GM21528 (cell line): Measurements from ENCODE around the gene PRR14.

ENCODE experiments used
- ATAC-seq: cut with Tn5 transposase; IDR thresholded peaks from one replicate; pipeline ENCODE4 v1.9.1; 2021; ENCODE audit warnings: mild to moderate bottlenecking, moderate library complexity; ENCODE audit not compliant: unreplicated experiment, low FRiP score

Gene PRR14

DNA sequence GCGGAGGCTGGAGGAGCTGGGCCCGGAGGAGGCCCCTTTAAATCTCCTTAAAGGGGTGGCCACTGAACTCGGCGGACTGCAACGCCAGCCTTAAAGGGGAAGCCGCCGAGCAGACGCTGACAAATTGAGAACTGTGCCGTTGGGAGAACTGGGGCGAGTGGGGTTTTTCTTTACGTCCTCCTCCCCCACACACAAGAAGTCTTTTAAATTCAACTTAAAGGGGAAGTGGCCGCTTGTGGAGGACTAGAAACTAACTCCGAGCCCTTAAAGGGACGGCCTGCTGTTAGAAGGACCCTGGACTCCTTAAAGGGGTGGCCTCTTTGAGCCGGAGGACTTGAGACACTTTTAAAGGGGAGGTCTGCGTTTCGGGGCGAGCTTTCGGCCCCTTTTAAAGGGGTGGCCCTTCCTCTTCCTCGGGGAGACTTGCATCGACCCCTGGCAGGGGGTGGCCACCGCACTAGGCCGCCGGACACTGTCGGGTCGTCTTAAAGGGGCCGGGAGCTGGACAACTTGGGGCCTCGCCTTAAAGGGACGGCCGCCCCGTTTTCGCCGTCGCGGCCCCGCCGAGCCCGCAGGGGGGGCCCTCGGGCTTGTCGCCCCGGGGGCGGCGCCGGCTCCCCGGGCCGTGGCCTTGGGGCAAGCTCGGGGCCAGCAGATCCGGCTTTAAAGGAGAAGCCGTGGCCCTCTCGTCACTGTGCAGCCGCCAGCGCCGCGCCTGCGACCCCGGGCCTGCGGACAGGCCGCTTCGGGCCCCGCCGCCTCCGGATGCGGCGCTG is 8.2 kb downstream of the PRR14 start:
- ATAC-seq, result peak; percentile 24

DNA sequence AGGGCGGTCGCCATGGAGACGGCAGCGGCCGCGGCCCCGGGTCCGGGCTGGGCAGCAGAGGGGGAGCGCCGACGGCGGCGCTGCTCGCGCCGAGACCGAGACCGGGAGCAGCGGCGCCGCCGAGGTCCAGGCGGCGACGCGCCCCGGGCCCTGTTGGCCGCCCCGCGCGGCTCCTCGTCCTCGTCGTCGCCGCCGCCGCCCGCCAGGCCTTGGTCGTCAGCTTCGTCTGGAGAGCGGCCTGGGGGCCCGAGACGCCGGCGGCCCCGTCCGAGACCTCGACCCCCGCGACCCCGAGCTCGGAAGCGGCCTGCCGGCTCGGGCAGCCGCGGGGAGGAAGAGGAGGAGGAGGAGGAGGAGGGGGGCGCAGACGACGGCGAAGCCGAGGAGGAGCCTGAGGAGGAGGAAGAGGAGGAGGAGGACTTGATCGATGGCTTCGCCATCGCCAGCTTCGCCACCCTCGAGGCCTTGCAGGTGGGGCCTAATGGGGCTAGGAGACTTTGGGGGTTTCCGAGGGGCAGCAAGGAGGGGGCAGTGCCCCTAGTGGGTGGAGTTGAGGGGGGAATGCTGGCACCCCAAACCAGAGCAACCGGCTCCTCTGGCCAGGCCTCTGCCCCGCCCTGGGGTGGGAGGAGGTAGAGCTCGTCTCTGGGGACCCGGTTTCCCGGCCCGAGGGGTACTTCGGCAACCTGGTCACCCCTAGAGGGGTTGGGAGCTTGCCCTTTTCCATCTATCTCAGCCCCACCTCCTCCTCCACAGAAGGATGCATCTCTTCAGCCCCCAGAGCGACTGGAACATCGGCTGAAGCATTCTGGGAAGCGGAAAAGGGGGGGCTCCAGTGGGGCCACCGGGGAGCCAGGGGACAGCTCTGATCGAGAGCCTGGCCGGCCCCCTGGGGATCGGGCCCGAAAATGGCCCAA is 9.0 kb downstream of the PRR14 start:
- no peak for ATAC-seq

DNA sequence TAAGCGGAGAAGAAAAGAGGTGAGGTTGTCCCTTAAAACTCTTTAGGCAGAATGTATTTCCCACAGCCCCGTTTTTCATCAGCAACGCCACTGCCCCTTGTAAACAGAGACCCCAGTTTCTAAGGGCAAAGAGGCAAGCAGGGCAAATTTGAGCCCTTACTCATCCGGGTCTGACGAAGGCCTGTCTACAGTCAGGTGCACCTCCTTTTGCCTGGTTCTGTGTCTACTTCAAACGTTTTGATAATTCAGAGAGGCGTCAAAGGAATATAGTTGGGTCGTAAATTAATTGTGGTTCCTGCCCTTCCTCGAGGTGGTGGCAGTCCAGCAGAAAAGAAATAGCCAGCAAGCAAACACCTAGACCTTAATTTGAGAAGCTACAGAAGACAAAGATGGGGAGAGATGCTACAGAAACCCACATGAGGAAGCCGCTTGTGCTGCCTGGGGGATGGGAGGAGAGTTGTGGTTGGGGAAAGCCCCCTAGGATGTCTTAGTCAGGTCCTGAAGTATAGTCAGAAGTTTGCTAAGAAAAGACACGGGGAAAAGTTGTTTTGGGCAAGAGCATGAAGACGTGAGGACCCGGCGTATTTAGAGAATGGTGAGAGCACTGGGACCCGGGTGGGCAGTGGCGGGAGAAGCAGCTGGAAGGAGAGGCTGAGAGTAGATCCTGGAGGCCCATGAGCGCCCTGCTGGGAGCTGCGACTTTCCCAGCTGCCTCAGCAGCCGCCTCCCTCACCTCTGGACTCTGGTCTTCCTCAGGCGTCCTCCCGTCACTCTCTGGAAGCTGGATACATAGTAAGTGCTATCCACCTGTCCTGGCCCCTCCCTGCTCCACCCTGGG is 9.9 kb downstream of the PRR14 start:
- ATAC-seq, result no peak

DNA sequence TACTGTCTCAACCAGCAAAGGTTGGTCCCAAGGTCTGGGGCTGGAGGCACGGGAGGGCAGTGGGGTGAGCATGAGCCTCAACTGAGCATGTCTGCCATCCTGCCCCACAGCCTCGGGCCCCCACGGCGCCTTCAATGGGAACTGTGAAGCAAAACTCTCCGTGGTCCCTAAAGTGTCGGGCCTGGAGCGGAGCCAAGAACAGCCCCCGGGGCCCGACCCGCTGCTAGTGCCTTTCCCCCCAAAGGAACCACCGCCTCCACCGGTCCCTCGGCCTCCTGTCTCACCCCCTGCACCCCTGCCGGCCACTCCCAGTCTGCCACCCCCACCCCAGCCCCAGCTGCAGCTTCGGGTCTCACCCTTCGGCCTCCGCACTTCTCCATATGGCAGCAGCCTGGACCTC is 11.7 kb downstream of the PRR14 start:
- ATAC-seq, result no peak

DNA sequence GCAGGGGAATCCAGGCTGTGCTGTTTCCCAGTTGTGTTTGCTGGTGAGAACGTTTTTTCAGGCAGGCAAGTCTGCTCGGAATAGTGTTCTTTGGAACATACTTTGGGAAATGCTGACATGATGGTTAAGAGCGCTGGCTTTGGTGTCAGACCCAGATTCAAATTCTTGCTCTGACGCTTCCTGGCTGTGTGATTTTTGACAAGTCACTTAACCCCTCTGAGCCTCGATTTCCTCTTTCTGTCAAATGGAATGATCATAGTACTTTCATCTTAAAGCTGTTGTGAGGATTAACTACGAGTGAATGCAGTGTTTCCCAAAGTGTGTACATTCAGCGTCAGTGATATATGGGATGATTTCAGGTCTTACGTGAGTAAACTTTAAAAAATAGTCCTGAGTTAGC is 12.3 kb downstream of the PRR14 start:
- no peak for ATAC-seq

DNA sequence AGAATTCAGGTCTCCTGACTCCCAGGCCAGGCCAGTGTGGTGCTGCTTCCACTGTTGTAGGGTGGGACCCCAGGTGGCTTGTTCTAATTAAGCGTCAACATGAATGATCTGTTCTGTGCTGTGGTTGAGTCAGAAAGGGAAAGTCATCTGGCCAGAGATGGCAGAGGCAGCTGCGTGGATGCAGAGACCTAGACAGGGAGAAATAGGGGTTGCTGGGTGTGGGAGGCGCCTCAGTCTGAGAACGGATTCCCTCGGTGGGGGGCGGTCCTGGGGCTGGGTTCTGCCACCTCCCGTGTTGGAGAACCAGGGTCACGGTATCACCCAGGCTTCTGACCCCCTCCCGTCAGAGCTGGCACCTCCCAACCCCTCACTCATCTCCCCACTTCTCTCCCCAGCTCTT is 13.1 kb downstream of the PRR14 start:
- no peak for ATAC-seq

DNA sequence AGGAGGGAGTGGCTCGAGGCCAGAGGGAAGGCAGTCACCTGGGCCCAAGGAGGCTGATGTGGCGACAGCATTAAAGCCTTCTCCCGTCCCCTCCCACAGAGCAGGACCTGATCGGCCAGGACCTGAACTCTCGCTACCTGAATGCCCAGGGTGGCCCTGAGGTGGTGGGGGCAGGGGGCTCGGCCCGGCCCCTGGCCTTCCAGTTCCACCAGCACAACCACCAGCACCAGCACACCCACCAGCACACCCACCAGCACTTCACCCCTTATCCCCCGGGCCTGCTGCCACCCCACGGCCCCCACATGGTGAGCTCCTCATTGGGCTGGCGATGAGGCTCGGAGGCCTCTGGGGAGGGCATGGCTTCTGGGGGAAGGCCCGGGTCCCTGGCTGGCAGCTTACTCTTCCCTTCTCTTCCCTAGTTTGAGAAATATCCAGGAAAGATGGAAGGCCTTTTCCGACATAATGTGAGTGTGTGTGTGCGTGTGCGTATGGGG is 13.9 kb downstream of the PRR14 start:
- no peak for ATAC-seq

DNA sequence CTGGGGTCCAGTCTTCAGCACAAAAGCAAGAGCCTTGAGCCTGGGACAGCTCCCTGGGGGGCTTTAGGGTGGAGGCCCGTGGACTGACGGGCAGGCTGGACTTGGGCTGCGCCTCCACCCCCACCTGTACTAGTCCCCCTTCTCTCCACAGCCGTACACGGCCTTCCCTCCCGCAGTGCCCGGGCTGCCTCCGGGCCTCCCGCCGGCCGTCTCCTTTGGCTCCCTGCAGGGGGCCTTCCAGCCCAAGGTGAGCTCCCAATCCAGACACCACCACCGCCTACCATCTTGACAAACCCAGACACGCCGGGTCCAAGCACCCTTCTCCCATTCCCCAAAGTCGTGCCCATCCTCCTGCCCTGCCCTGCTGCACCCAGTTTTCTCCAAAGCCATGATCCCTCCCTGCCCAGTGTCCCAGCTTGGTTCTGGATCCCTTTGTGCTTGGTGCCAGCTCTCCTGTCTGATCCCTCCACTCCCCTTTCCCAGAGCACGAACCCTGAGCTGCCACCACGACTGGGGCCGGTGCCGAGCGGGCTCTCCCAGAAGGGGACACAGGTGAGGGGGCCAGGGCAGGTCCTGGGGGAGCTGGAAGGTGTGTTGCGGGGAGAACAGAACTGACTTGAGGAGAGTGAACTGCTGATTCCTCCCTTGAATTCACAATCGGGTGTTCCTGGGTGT is 14.5 kb downstream of the PRR14 start:
- no peak for ATAC-seq

DNA sequence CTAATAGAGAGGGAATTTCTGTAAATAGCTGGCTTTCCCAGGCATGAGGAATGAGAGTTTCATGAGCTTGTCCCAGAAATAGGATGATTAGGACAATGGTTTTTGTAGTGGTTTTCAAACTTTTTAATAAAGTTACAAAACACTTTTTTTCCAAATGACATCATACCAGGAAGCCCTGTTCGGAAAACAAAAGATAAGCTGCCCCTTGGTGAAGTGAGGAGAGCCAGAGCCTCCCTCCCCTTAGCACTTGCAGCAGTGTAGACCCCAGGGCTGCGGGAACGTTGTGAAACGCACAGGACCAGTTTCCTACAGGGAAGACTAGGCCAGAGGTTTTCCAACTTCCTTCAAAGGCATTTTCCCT is 15.1 kb downstream of the PRR14 start:
- ATAC-seq, result no peak

DNA sequence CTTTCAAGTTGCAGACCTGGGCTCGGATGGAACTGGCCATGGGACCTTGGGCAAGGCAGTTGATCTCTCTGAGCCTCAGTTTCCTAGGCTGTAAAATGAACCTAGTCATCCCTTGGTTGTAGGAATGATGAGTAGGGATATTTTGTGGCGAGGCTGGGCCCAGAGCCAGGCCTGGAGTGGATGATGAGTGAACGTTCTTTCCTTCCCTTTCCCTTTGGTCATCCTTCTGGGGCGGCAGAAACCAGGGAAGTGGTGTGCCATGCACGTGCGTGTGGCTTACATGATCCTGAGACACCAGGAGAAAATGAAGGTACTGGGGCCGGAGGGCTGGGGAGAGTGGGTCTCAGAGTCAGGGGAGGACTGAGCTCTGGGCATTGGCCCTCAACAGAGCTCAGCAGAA is 15.9 kb downstream of the PRR14 start:
- ATAC-seq, result no peak

DNA sequence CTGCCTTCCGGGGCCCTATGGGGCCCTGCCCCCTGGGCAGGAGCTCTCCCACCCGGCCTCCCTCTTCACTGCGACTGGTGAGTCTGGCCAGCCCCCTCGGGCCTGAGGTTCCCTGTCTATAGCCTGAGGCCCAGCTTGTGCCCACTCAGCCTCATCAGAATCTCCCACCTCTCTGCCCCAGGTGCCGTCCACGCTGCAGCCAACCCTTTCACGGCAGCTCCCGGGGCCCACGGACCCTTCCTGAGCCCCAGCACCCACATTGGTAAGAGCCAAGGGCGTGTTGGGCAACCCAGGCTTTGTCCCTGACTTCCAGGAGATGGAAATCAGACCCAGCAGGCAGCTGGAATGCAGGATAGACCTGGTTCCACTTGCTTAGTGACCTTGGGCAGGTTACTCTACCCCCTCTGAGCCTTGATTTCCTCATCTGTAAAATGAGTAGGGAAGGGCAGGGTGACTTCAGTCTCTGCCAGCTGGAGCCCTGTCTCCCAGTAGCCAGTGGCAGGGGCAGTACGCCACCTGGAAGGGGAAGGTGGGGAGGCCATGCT is 16.7 kb downstream of the PRR14 start:
- ATAC-seq, result no peak

DNA sequence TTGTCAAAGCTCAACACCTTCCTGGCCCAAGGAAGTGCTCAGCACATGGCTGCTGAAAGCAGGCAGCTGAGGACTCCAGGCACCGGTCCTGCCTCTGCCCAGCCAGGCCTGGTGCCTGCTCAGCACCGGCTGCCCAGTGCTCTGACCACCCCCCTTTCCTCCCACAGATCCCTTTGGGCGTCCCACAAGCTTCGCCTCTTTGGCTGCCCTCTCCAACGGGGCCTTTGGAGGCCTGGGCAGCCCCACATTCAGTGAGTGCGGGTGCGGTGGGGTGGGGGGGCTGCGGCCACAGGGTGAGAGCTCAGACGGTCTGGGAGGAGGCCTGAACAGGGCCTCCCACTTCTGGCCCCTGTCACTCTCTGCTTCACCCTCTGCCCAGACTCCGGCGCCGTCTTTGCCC is 17.6 kb downstream of the PRR14 start:
- ATAC-seq, result no peak

DNA sequence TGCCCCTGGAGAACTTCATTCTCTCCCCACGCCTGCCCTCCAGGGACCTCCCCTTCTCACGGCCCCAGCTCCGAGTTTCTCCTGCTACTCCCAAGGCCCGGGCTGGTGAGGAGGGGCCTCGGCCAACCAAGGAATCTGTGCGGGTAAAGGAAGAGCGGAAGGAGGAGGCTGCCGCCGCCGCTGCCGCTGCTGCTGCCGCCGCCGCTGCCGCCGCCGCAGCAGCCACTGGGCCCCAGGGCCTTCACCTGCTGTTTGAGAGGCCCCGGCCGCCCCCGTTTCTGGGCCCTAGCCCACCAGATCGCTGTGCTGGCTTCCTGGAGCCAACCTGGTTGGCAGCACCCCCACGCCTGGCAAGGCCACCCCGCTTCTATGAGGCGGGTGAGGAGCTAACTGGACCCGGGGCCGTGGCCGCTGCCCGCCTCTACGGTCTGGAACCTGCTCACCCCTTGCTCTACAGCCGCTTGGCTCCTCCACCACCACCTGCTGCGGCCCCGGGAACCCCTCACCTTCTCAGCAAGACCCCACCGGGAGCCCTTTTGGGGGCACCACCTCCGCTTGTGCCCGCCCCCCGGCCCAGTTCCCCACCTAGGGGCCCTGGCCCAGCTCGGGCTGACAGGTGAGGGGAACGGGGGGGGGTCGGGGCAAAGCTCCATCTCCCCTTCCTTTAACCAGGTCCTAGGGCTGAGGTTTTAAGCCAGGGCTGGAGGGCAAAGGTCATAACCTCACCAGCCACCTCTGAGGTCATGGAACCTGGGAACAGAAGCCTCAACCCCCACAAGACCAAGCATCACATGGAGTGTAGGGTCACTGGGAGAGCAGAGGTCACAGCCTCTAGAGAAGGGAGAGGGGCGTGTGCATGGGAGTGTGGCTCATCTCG is 18.5 kb downstream of the PRR14 start:
- no peak for ATAC-seq

DNA sequence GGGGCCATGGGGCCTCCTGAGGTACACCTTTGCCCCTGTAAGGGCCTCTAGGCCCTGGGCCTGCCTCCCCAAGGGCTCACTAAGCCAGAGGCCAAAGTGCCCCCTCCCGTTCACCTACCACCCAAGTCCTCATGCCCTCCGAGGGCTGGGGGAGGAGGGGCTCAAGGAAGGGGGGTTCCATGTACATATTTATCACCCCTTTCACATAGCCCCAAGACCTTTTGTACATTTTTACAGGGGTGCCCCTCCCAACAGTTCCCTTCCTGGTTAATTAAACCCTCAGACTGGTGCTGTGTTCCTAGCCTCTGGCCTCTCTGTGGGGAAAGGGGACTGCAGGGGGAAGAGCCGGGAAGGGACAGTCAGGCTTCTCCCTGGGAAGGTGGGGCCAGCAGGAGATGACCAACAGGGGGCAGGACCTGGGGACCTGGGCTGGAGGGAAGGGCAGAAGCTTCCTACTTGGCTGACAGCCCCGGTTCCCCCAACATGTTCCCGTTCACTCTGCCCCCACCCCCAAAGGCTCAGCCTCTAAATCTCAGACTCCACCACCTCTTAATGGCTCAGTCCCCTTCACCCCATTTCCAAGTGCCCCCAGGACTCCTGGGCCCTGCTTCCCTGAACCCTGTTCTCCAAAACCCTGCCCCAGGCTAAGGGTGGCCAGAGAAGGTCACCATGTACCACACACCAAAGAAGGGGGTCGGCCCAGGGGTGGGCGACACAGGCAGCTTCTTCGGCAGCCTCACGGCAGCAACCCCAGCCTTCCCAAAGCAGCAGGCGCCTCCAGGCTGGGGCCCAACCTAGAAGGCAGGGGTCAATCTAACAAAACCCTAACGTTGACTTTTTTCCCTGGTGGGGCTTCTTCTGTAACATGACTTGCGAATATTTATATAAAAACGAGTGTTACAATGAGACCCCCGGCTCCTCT is 19.4 kb downstream of the PRR14 start:
- ATAC-seq, result no peak

DNA sequence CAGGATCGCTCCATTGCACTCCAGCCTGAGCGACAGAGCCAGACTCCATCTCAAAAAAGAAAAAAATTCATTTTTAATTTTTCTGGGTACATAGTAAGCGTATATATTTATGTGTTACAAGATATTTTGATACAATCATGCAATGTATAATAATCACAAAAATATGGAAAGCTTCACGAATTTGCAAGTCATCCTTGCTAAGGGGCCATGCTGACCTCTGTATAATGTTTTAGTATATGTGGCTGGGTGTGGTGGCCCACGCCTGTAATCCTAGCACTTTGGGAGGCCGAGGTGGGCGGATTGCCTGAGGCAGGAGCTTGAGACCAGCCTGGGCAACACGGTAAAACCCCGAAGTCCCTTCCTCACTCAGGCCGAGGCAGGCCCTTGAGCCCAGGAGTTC is 24.4 kb downstream of the PRR14 start:
- ATAC-seq, result no peak

DNA sequence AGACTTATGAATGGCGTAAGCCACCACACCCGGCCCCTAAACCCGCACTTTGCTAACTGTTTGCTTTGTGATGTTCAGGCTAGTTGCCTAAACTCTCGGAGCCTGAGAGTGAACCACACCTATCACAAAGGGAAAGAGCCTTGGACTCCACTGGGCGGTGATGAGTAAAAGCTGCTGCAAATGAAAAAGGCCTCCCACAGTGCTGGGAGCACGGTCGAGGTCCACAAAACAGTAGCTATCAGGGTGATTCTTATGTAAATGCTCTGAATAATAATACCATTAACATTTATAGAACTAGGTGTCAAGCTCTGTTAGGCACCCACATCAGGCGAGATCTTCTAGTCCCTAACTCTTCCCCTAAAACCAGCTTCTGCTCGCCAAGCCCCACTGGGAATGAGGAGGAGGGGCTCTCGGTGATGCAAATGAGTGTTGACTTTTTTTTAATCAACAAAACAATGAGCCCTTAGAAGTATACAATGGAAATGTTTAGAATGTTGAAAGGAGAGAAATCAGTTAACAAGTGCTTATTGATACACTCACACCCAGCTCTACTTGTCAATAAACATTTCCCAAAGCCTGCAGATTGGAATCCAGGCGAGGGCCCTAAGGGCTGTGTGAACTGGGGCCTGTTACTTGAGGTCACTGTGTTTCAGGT is 27.3 kb downstream of the PRR14 start:
- no peak for ATAC-seq

DNA sequence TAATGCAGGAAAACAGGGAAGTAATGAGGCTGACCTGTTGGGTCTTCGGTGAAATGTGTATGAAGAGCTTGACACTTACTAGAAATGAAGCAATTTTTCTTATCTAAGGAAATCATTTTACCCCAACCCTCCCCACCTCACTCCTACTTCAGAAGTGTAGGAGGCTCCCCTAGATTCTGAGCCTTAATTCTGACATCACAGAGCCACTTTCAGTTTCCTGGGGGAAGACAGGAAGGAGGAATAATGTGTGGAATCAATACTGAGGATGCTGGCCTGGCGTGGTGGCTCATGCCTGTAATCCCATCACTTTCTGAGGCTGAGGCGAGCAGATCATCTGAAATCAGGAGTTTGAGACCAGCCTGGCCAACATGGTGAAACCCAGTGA is 27.8 kb downstream of the PRR14 start:
- ATAC-seq, result no peak

DNA sequence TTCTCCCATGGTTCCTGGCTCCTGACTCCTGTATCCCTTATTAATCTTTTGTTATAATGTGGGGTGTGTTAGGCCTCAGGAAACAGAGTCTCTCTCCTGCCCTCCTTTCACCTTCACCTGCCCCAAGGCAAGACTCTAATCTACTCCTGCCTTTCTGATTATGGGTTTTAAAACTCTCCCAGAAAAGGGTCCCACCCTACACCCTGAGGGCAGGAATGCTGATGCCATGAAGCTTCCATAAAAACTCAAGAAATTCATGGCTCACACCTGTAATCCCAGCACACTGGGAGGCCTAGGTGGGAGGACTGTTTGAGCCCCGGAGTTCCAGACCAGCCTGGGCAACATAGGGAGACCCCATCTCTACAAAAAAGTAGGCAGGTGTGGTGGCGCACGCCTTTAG is 29.6 kb downstream of the PRR14 start:
- no peak for ATAC-seq
